Stomach (tissue), 4 donors: ENCODE data around the gene ABLIM2.

ENCODE experiments used
- CTCF ChIP-seq, 7 experiments: fragments of 450-650 bp in 4 of 7; fragments of 200-600 bp in 3 of 7; sonication (generic) in 3 of 7; IDR thresholded peaks; one replicate each; pipeline ENCODE4 v1.5.1; 2016 to 2019; ENCODE audit warnings: antibody characterized with exemption in 7 of 7, control low read depth in 2 of 7, mild to moderate bottlenecking in 1 of 7
- POLR2AphosphoS5 ChIP-seq, 3 donors: sonication (generic); formaldehyde crosslinking; IDR thresholded peaks; one replicate each; pipeline ENCODE4 v1.6.1; 2016; ENCODE audit warnings: antibody characterized with exemption in 3 of 3

GRCh38 chr4:8093587-8094274 lies 64.9 kb downstream of the ABLIM2 start:
- TF ChIP-seq CTCF (IDR thresholded peaks at IDR 0.05) (no peak), POLR2AphosphoS5 (IDR thresholded peaks at IDR 0.05) (no peak)
